Measurements from ENCODE around the gene BMPR2. TPM values are rescaled to one million over a fixed set of nuclear protein-coding genes. Genes with fewer than 3 reads are reported as not detected.

Gene BMPR2
- total RNA-seq, 4 donors from 2014 or later, result 54.8 to 76.7 (median 67.7) TPM

DNA sequence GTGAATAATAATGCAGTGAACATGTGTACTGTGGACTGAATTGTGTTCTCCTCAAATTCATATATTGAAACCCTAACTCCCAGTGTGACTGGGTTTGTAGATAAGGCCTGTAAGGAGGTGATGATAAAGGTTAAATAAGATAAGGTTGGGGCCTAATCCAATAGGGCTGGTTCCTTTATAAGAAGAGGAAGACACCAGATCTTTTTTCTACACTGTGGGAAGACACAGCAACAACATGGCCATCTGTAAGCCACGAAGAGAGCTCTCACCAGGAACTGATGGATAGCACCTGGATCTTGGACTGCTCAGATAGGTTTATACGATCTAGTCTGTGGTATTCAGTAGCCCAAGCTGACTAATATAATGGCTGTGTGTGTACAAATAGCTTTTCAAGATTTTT is 66.8 kb downstream of the BMPR2 start:
- Histone ChIP-seq H3K27me3 (no peaks in the 10 kb centered on the region), H3K36me3 (no peaks in the 10 kb centered on the region), H3K4me1 (peaks cover 0 to 5% (median 2%) of the 10 kb centered on the region in 4 donors), H3K4me3 (no peak overlapping the region), H3K27ac (replicated peaks in 1 of 4) (no peak overlapping the region), H3K9me3 (no peaks in the 10 kb centered on the region)
- TF ChIP-seq POLR2A (IDR thresholded peaks at IDR 0.05; ENCODE audit: low read depth) (no peak), POLR2AphosphoS5 (IDR thresholded peaks at IDR 0.05) (no peak), EP300 (IDR thresholded peaks at IDR 0.05) (no peak)
- TF ChIP-seq, protein P1, sequence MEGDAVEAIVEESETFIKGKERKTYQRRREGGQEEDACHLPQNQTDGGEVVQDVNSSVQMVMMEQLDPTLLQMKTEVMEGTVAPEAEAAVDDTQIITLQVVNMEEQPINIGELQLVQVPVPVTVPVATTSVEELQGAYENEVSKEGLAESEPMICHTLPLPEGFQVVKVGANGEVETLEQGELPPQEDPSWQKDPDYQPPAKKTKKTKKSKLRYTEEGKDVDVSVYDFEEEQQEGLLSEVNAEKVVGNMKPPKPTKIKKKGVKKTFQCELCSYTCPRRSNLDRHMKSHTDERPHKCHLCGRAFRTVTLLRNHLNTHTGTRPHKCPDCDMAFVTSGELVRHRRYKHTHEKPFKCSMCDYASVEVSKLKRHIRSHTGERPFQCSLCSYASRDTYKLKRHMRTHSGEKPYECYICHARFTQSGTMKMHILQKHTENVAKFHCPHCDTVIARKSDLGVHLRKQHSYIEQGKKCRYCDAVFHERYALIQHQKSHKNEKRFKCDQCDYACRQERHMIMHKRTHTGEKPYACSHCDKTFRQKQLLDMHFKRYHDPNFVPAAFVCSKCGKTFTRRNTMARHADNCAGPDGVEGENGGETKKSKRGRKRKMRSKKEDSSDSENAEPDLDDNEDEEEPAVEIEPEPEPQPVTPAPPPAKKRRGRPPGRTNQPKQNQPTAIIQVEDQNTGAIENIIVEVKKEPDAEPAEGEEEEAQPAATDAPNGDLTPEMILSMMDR (IDR thresholded peaks at IDR 0.05), result no peak
- DNase-seq (ENCODE audit: extremely low spot score), result no peak
- 48% methylated on average over 2 of the region's 2 CpGs for WGBS
- intact Hi-C loops (cut with DNase I), result no loop called here

DNA sequence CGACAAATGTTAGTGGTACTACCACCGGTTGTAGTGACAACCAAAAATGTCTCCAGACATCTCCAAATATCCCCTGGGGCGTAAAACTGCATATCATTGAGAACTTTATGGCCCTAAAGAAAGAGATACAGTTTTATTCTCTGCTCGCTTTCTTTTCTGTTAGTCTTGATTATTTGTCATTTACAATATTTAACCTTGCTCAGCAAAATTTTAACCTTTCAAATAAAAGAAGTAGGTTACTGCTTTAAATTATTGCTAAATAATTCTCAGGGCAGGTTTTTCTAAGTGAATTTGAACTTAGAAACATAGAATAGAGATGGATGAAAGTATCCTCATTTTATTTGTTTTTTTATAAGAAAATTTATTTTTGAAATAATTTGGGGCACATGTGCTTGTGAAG is 67.9 kb downstream of the BMPR2 start:
- no peak for DNase-seq (ENCODE audit: extremely low spot score)
- Histone ChIP-seq H3K36me3 (no peaks in the 10 kb centered on the region), H3K4me3 (no peak overlapping the region), H3K4me1 (peaks cover 0 to 5% (median 0%) of the 10 kb centered on the region in 4 donors), H3K27me3 (no peaks in the 10 kb centered on the region), H3K9me3 (no peaks in the 10 kb centered on the region), H3K27ac (replicated peaks in 1 of 4) (no peak overlapping the region)
- WGBS, result 95% methylated on average over 4 of the region's 4 CpGs
- intact Hi-C loops (cut with DNase I), result no loop called here
- no peak for TF ChIP-seq EP300 (IDR thresholded peaks at IDR 0.05)
- TF ChIP-seq POLR2A (IDR thresholded peaks at IDR 0.05; ENCODE audit: low read depth), result no peak
- TF ChIP-seq, protein P1 (IDR thresholded peaks at IDR 0.05), result no peak
- no peak for TF ChIP-seq POLR2AphosphoS5 (IDR thresholded peaks at IDR 0.05)

DNA sequence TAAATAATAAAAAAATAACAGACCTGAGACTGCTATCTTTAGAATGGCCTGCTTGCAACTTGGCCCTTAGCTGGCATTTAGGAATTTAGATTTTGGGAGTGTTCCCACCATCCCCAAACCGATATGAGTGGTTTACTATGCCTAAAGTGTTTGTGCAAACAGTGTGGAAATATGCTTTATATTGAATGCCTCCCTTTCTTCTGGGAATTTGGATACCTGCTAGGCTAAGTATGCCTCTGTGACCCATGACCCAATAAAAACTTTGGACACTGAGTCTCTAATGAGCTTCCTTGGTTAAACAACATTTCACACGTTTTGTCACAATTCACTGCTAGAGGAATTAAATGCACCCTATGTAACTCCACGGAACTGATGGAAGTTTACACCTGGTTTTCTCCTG is 73.2 kb downstream of the BMPR2 start:
- Histone ChIP-seq H3K27me3 (no peaks in the 10 kb centered on the region), H3K36me3 (no peaks in the 10 kb centered on the region), H3K4me1 (peaks cover 6 to 15% (median 14%) of the 10 kb centered on the region in 4 donors), H3K4me3 (no peak overlapping the region), H3K9me3 (no peaks in the 10 kb centered on the region), H3K27ac (replicated peaks in 1 of 4) (no peak overlapping the region)
- TF ChIP-seq POLR2AphosphoS5 (IDR thresholded peaks at IDR 0.05) (no peak), EP300 (IDR thresholded peaks at IDR 0.05) (no peak), POLR2A (IDR thresholded peaks at IDR 0.05; ENCODE audit: low read depth) (no peak)
- TF ChIP-seq, protein P1 (IDR thresholded peaks at IDR 0.05), result no peak
- intact Hi-C loops (cut with DNase I), result no loop called here
- no peak for DNase-seq (ENCODE audit: extremely low spot score)
- WGBS, result 94% methylated on average over 3 of the region's 3 CpGs

DNA sequence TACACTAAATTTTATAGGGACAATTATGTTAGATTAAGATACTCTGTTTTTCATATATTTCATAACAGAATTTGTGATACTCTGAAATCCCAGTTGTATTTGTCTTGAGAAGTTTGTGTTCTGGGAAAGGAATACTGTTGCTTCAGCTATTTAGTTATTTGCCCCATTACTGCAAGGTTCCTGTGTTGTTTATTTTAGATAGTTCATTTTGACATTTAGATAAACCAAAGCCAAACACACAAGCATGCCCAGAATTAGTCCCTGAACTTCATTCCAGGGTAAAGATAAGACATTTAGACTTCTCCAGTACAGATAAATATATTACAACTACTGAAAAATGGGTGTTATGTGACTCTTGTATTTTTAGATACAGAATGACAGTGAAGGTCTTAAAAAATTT is 74.7 kb downstream of the BMPR2 start:
- no peak for DNase-seq (ENCODE audit: extremely low spot score)
- peak overlapping the region in 1 of 4 donors; percentile 11 for H3K27ac ChIP-seq (replicated peaks in 1 of 4)
- H3K27me3 ChIP-seq, result no peaks in the 10 kb centered on the region
- TF ChIP-seq, protein P1 (IDR thresholded peaks at IDR 0.05), result no peak
- TF ChIP-seq POLR2AphosphoS5 (IDR thresholded peaks at IDR 0.05) (no peak), EP300 (IDR thresholded peaks at IDR 0.05) (no peak), POLR2A (IDR thresholded peaks at IDR 0.05; ENCODE audit: low read depth) (no peak)
- no peak overlapping the region for H3K4me3 ChIP-seq
- intact Hi-C loops (cut with DNase I), result no loop called here
- H3K4me1 ChIP-seq, result peaks cover 8 to 20% (median 16%) of the 10 kb centered on the region in 4 donors
- H3K9me3 ChIP-seq, result no peaks in the 10 kb centered on the region
- H3K36me3 ChIP-seq, result no peaks in the 10 kb centered on the region

DNA sequence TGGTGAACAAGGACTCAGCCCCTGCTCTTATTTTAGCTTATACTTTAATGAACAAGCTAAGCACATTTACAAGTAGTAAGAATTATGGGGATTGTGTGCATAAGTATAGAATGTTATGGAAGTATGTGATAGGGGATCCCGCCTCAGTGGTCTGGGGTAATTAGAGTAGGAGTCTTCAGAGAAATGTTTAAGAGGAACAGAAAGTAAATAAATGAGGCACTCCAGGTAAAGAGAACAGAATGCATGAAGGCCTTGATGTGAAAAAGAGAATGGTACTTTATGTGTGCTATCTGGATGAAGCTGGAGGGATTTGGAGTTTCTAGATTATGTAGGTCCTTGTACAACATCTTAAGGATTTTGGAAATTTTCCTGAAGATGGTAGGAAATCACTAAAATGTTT is 76.6 kb downstream of the BMPR2 start:
- no peaks in the 10 kb centered on the region for H3K9me3 ChIP-seq
- DNase-seq (ENCODE audit: extremely low spot score), result no peak
- H3K27ac ChIP-seq (replicated peaks in 1 of 4), result no peak overlapping the region
- intact Hi-C loops (cut with DNase I), result no loop called here
- TF ChIP-seq POLR2AphosphoS5 (IDR thresholded peaks at IDR 0.05) (no peak), EP300 (IDR thresholded peaks at IDR 0.05) (no peak), POLR2A (IDR thresholded peaks at IDR 0.05; ENCODE audit: low read depth) (no peak)
- TF ChIP-seq, protein P1 (IDR thresholded peaks at IDR 0.05), result no peak
- H3K27me3 ChIP-seq, result no peaks in the 10 kb centered on the region
- H3K4me3 ChIP-seq, result no peak overlapping the region
- peaks cover 8 to 20% (median 16%) of the 10 kb centered on the region in 4 donors for H3K4me1 ChIP-seq
- H3K36me3 ChIP-seq, result no peaks in the 10 kb centered on the region
- WGBS, result 98% methylated on average over 1 of the region's 1 CpG

All from esophagus muscularis mucosa (tissue), 4 donors.